ENCODE measurements around the gene TGFBR3. TPM values are rescaled to one million over a fixed set of nuclear protein-coding genes. Genes with fewer than 3 reads are reported as not detected.

TGFBR3 gene
- total and polyA plus RNA-seq, 9 of the 15 experiments (the other 6 are each of a cell fraction or from before 2014, with no cell fraction given), result 3.6 to 32.4 (median 15.6) TPM

GRCh38 chr1:91706140-91706957 lies 179.6 kb downstream of the TGFBR3 start (continued):
- peak; percentile 52 for TF ChIP-seq KDM5B (IDR thresholded peaks at IDR 0.05; ENCODE audit: insufficient replicate concordance, low read depth, low read length)
- no peak; the same call in 1 of the 2 replicates for TF ChIP-seq PHF8 (IDR thresholded peaks at IDR 0.05; ENCODE audit: borderline replicate concordance, low read length)
- no peak for TF ChIP-seq FIP1L1 (IDR thresholded peaks at IDR 0.05; ENCODE audit: low read depth, low read length, poor library complexity, severe bottlenecking)
- TF ChIP-seq NFXL1 (CRISPR knock-in tag; IDR thresholded peaks at IDR 0.05), result peak; percentile 88
- TF ChIP-seq SAFB (IDR thresholded peaks at IDR 0.05; ENCODE audit: borderline replicate concordance, low read depth, low read length), result no peak
- TF ChIP-seq BRCA1 (IDR thresholded peaks at IDR 0.05), result no peak
- TF ChIP-seq BRCA1 (CRISPR knock-in tag; IDR thresholded peaks at IDR 0.05), result no peak
- TF ChIP-seq, protein P1, sequence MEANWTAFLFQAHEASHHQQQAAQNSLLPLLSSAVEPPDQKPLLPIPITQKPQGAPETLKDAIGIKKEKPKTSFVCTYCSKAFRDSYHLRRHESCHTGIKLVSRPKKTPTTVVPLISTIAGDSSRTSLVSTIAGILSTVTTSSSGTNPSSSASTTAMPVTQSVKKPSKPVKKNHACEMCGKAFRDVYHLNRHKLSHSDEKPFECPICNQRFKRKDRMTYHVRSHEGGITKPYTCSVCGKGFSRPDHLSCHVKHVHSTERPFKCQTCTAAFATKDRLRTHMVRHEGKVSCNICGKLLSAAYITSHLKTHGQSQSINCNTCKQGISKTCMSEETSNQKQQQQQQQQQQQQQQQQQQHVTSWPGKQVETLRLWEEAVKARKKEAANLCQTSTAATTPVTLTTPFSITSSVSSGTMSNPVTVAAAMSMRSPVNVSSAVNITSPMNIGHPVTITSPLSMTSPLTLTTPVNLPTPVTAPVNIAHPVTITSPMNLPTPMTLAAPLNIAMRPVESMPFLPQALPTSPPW (CRISPR knock-in tag; IDR thresholded peaks at IDR 0.05), result peak; percentile 52
- no peak; the same call in 1 of the 2 replicates for TF ChIP-seq STAT5B (CRISPR knock-in tag; IDR thresholded peaks at IDR 0.05)
- TF ChIP-seq, protein P2, sequence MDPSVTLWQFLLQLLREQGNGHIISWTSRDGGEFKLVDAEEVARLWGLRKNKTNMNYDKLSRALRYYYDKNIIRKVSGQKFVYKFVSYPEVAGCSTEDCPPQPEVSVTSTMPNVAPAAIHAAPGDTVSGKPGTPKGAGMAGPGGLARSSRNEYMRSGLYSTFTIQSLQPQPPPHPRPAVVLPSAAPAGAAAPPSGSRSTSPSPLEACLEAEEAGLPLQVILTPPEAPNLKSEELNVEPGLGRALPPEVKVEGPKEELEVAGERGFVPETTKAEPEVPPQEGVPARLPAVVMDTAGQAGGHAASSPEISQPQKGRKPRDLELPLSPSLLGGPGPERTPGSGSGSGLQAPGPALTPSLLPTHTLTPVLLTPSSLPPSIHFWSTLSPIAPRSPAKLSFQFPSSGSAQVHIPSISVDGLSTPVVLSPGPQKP (CRISPR knock-in tag; IDR thresholded peaks at IDR 0.05), result no peak
- TF ChIP-seq, protein P3, sequence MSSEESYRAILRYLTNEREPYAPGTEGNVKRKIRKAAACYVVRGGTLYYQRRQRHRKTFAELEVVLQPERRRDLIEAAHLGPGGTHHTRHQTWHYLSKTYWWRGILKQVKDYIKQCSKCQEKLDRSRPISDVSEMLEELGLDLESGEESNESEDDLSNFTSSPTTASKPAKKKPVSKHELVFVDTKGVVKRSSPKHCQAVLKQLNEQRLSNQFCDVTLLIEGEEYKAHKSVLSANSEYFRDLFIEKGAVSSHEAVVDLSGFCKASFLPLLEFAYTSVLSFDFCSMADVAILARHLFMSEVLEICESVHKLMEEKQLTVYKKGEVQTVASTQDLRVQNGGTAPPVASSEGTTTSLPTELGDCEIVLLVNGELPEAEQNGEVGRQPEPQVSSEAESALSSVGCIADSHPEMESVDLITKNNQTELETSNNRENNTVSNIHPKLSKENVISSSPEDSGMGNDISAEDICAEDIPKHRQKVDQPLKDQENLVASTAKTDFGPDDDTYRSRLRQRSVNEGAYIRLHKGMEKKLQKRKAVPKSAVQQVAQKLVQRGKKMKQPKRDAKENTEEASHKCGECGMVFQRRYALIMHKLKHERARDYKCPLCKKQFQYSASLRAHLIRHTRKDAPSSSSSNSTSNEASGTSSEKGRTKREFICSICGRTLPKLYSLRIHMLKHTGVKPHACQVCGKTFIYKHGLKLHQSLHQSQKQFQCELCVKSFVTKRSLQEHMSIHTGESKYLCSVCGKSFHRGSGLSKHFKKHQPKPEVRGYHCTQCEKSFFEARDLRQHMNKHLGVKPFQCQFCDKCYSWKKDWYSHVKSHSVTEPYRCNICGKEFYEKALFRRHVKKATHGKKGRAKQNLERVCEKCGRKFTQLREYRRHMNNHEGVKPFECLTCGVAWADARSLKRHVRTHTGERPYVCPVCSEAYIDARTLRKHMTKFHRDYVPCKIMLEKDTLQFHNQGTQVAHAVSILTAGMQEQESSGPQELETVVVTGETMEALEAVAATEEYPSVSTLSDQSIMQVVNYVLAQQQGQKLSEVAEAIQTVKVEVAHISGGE (CRISPR knock-in tag; IDR thresholded peaks at IDR 0.05), result peak in 1 of 3 experiments; percentile 84; a peak in 2 of 6 replicates
- TF ChIP-seq RBM14 (IDR thresholded peaks at IDR 0.05; ENCODE audit: borderline replicate concordance, insufficient read depth, low read depth, low read length), result no peak
- TF ChIP-seq KAT2B (IDR thresholded peaks at IDR 0.05; ENCODE audit: low read depth, low read length), result no peak
- TF ChIP-seq C11orf30 (IDR thresholded peaks at IDR 0.05; ENCODE audit: low read depth), result no peak
- TF ChIP-seq THRA (IDR thresholded peaks at IDR 0.05), result no peak
- TF ChIP-seq ESRRA (IDR thresholded peaks at IDR 0.05; ENCODE audit: borderline replicate concordance, low read depth), result peak; percentile 99
